ENCODE measurements around the gene SND1.

The SND1 gene

GRCh38 chr7:128004623-128005022 lies 352.6 kb downstream of the SND1 start:
- TF ChIP-seq TAF1 (IDR thresholded peaks at IDR 0.05; ENCODE audit: low read depth) (no peak), FOXM1 (IDR thresholded peaks at IDR 0.05; ENCODE audit: borderline replicate concordance, low read depth) (no peak), RAD21 (IDR thresholded peaks at IDR 0.05; ENCODE audit: low read depth) (no peak), EGR1 (IDR thresholded peaks at IDR 0.05) (no peak), CREB1 (IDR thresholded peaks at IDR 0.05; ENCODE audit: low read depth) (no peak), ZBTB7A (IDR thresholded peaks at IDR 0.05; ENCODE audit: low read depth) (no peak), USF1 (IDR thresholded peaks at IDR 0.05) (no peak), REST (IDR thresholded peaks at IDR 0.05; ENCODE audit: low read depth) (no peak), EP300 (IDR thresholded peaks at IDR 0.05; ENCODE audit: borderline replicate concordance) (no peak), TEAD4 (IDR thresholded peaks at IDR 0.05) (no peak), NFIC (IDR thresholded peaks at IDR 0.05) (no peak), CEBPB (IDR thresholded peaks at IDR 0.05) (no peak), YY1 (IDR thresholded peaks at IDR 0.05; ENCODE audit: low read depth) (no peak)

GRCh38 chr7:128005117-128005516 lies 353.1 kb downstream of the SND1 start:
- TF ChIP-seq USF1 (IDR thresholded peaks at IDR 0.05): no peak
- TF ChIP-seq EGR1 (IDR thresholded peaks at IDR 0.05): no peak
- no peak for TF ChIP-seq TEAD4 (IDR thresholded peaks at IDR 0.05)
- no peak for TF ChIP-seq NFIC (IDR thresholded peaks at IDR 0.05)
- TF ChIP-seq YY1 (IDR thresholded peaks at IDR 0.05; ENCODE audit: low read depth): no peak

GRCh38 chr7:128005759-128006159 lies 353.8 kb downstream of the SND1 start:
- no peak for TF ChIP-seq CEBPB (IDR thresholded peaks at IDR 0.05)

GRCh38 chr7:128006550-128007302 lies 354.7 kb downstream of the SND1 start:
- TF ChIP-seq TCF12 (IDR thresholded peaks at IDR 0.05; ENCODE audit: low read depth) (no peak), RAD21 (IDR thresholded peaks at IDR 0.05; ENCODE audit: low read depth) (no peak), CEBPB (IDR thresholded peaks at IDR 0.05) (no peak), REST (IDR thresholded peaks at IDR 0.05; ENCODE audit: low read depth) (no peak), EP300 (IDR thresholded peaks at IDR 0.05; ENCODE audit: borderline replicate concordance) (no peak), YY1 (IDR thresholded peaks at IDR 0.05; ENCODE audit: low read depth) (no peak), TAF1 (IDR thresholded peaks at IDR 0.05; ENCODE audit: low read depth) (no peak), NFIC (IDR thresholded peaks at IDR 0.05) (no peak), USF1 (IDR thresholded peaks at IDR 0.05) (no peak), CREB1 (IDR thresholded peaks at IDR 0.05; ENCODE audit: low read depth) (no peak), TEAD4 (IDR thresholded peaks at IDR 0.05) (no peak)

- TF ChIP-seq REST (IDR thresholded peaks at IDR 0.05; ENCODE audit: low read depth) (no peak), USF1 (IDR thresholded peaks at IDR 0.05) (no peak), MAX (IDR thresholded peaks at IDR 0.05) (no peak), TCF12 (IDR thresholded peaks at IDR 0.05; ENCODE audit: low read depth) (no peak), NFIC (IDR thresholded peaks at IDR 0.05) (no peak), YY1 (IDR thresholded peaks at IDR 0.05; ENCODE audit: low read depth) (no peak), FOXM1 (IDR thresholded peaks at IDR 0.05; ENCODE audit: borderline replicate concordance, low read depth) (no peak), CEBPB (IDR thresholded peaks at IDR 0.05) (no peak), CREB1 (IDR thresholded peaks at IDR 0.05; ENCODE audit: low read depth) (no peak), TEAD4 (IDR thresholded peaks at IDR 0.05) (no peak), TAF1 (IDR thresholded peaks at IDR 0.05; ENCODE audit: low read depth) (no peak), ZBTB7A (IDR thresholded peaks at IDR 0.05; ENCODE audit: low read depth) (no peak), RAD21 (IDR thresholded peaks at IDR 0.05; ENCODE audit: low read depth) (no peak), EGR1 (IDR thresholded peaks at IDR 0.05) (no peak), EP300 (IDR thresholded peaks at IDR 0.05; ENCODE audit: borderline replicate concordance) (no peak)
These were observed 355.3 kb downstream of the SND1 start for GRCh38 chr7:128007303-128007680.

Measured in Ishikawa (cell line).